Measurements from ENCODE around the gene WBP11. TPM values are rescaled to one million over a fixed set of nuclear protein-coding genes. Genes with fewer than 3 reads are reported as not detected.
"Not testable (repeated sequence)": the region's sequence is repeated elsewhere in the genome, so short reads cannot be mapped to it uniquely, and the experiment has no call there.

The WBP11 gene
- total and polyA plus RNA-seq, 4 donors = 9.9 to 16.6 (median 12.2) TPM

DNA sequence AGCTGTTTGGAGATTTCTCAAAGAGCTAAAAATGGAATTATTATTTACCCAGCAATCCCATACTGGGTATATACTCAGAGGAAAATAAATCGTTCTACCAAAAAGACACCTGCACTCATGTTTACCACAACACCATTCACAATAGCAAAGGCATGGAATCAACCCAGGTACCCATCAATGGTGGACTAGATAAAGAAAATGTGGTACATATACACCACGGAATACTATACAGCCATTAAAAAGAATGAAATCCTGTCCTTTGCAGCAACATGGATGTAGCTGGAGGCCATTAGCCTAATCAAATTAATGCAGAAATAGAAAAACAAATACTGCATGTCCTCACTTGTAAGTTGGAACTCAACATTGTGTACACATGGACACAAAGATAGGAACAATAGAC, 37.9 kb downstream of the WBP11 start:
- no peak overlapping the region for H3K4me3 ChIP-seq (ENCODE audit: low read depth in 1 of 3, low read length in 3 of 3)
- H3K4me1 ChIP-seq (ENCODE audit: control insufficient read depth in 4 of 4, insufficient read depth in 4 of 4, low read length in 3 of 4) = peaks cover 3 to 15% (median 8%) of the 10 kb centered on the region in 4 donors
- DNase-seq (ENCODE audit: low spot score) = no peak
- TF ChIP-seq RXRA (IDR thresholded peaks at IDR 0.05) (no peak), EGR1 (IDR thresholded peaks at IDR 0.05; ENCODE audit: low read depth in 2 of 2) (no peak), HNF4G (IDR thresholded peaks at IDR 0.05) (no peak), JUND (IDR thresholded peaks at IDR 0.05) (no peak), TAF1 (conservative IDR thresholded peaks at IDR 0.05) (no peak)
- TF ChIP-seq, protein P1, sequence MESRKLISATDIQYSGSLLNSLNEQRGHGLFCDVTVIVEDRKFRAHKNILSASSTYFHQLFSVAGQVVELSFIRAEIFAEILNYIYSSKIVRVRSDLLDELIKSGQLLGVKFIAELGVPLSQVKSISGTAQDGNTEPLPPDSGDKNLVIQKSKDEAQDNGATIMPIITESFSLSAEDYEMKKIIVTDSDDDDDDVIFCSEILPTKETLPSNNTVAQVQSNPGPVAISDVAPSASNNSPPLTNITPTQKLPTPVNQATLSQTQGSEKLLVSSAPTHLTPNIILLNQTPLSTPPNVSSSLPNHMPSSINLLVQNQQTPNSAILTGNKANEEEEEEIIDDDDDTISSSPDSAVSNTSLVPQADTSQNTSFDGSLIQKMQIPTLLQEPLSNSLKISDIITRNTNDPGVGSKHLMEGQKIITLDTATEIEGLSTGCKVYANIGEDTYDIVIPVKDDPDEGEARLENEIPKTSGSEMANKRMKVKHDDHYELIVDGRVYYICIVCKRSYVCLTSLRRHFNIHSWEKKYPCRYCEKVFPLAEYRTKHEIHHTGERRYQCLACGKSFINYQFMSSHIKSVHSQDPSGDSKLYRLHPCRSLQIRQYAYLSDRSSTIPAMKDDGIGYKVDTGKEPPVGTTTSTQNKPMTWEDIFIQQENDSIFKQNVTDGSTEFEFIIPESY (IDR thresholded peaks at IDR 0.05) = no peak
- H3K9ac ChIP-seq (ENCODE audit: low read depth in 1 of 2, low read length in 2 of 2) = no peak overlapping the region
- WGBS = 97% methylated on average over 2 of the region's 2 CpGs
- H3K27me3 ChIP-seq (ENCODE audit: control insufficient read depth in 4 of 4, insufficient read depth in 4 of 4, low read length in 3 of 4) = no peaks in the 10 kb centered on the region
- no peaks in the 10 kb centered on the region for H3K9me3 ChIP-seq (ENCODE audit: control insufficient read depth in 4 of 4, low read length in 3 of 4)
- no peak overlapping the region for H3K27ac ChIP-seq (ENCODE audit: low read depth in 1 of 2, low read length in 2 of 2)
- peaks cover 0 to 2% (median 0%) of the 10 kb centered on the region in 4 donors for H3K36me3 ChIP-seq (ENCODE audit: control insufficient read depth in 4 of 4, insufficient read depth in 3 of 4, low read depth in 1 of 4, low read length in 3 of 4)

DNA sequence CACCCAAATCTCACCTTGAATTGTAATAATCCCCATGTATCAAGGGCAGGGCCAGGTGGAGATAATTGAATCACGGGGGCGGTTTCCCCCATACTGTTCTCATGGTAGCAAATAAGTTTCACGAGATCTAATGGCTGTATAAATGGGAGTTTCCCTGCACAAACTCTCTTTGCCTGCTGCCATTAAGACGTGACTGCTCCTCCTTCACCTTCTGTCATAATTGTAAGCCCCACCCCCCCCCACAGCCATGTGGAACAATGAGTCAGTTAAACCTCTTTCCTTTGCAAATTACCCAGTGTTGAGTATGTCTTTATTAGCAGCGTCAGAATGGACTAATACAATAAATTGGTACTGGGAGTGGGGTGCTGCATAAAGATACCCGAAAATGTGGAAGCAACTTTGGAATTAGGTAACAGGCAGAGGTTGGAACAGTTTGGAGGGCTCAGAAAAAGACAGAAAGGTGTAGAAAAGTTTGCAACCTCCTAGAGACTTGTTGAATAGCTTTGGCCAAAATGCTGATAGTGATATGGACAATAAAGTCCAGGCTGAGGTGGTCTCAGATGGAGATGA, 43.5 kb downstream of the WBP11 start:
- H3K9me3 ChIP-seq (ENCODE audit: control insufficient read depth in 4 of 4, low read length in 3 of 4); H3K4me1 ChIP-seq (ENCODE audit: control insufficient read depth in 4 of 4, insufficient read depth in 4 of 4, low read length in 3 of 4); H3K27me3 ChIP-seq (ENCODE audit: control insufficient read depth in 4 of 4, insufficient read depth in 4 of 4, low read length in 3 of 4); H3K4me3 ChIP-seq (ENCODE audit: low read depth in 1 of 3, low read length in 3 of 3); DNase-seq (ENCODE audit: low spot score); H3K27ac ChIP-seq (ENCODE audit: low read depth in 1 of 2, low read length in 2 of 2); H3K36me3 ChIP-seq (ENCODE audit: control insufficient read depth in 4 of 4, insufficient read depth in 3 of 4, low read depth in 1 of 4, low read length in 3 of 4); H3K9ac ChIP-seq (ENCODE audit: low read depth in 1 of 2, low read length in 2 of 2): not testable (repeated sequence)
- 94% methylated on average over 6 of the region's 6 CpGs for WGBS

DNA sequence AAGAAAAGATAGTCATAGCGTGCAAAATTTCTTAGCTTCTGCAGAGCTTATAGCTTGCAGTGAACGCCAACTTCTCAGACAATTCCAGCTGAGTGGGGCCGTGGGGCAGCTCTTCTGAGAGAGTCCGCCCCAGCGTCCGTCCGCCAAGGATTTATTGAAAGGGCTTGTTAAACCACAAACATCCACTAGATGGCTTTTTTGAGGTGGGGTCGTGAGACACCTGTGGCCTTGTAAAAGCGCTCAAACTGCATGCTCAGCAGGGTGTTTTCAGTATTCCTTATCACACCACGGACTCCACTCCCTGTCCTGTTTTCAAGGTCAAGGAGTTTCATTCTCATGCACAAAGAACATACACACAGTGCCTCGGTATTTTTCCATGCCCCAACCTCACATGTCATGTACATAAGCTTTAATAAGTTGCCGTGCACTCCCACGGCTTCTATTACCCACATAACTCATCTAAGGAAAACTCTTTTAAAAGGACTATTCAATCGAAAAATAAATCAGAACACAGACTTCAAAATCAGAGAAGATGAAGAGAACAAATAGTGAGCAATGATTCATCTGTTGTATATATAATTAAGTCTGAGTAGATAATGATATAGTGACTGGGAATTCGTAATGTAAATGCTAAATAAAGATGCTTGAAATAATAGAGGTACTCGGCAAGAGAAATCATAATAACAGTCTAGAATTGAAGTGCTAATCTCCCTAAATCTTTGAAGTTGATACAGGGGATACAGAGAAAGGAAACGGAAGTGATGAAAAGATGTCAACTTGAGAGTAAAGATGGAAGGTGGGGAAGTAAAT, 46.7 kb downstream of the WBP11 start:
- no peaks in the 10 kb centered on the region for H3K9me3 ChIP-seq (ENCODE audit: control insufficient read depth in 4 of 4, low read length in 3 of 4)
- no peak for DNase-seq (ENCODE audit: low spot score)
- TF ChIP-seq, protein P2, sequence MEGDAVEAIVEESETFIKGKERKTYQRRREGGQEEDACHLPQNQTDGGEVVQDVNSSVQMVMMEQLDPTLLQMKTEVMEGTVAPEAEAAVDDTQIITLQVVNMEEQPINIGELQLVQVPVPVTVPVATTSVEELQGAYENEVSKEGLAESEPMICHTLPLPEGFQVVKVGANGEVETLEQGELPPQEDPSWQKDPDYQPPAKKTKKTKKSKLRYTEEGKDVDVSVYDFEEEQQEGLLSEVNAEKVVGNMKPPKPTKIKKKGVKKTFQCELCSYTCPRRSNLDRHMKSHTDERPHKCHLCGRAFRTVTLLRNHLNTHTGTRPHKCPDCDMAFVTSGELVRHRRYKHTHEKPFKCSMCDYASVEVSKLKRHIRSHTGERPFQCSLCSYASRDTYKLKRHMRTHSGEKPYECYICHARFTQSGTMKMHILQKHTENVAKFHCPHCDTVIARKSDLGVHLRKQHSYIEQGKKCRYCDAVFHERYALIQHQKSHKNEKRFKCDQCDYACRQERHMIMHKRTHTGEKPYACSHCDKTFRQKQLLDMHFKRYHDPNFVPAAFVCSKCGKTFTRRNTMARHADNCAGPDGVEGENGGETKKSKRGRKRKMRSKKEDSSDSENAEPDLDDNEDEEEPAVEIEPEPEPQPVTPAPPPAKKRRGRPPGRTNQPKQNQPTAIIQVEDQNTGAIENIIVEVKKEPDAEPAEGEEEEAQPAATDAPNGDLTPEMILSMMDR (IDR thresholded peaks at IDR 0.05; ENCODE audit: low read depth, low read length, missing input control) = peak; percentile 30
- TF ChIP-seq RAD21 (IDR thresholded peaks at IDR 0.05) = peak in 1 of 2 donors; percentile 66
- no peak for TF ChIP-seq EGR1 (IDR thresholded peaks at IDR 0.05; ENCODE audit: low read depth in 2 of 2)
- no peaks in the 10 kb centered on the region for H3K4me1 ChIP-seq (ENCODE audit: control insufficient read depth in 4 of 4, insufficient read depth in 4 of 4, low read length in 3 of 4)
- H3K36me3 ChIP-seq (ENCODE audit: control insufficient read depth in 4 of 4, insufficient read depth in 3 of 4, low read depth in 1 of 4, low read length in 3 of 4) = no peaks in the 10 kb centered on the region
- WGBS = 57% methylated on average over 17 of the region's 17 CpGs
- no peaks in the 10 kb centered on the region for H3K27me3 ChIP-seq (ENCODE audit: control insufficient read depth in 4 of 4, insufficient read depth in 4 of 4, low read length in 3 of 4)
- H3K4me3 ChIP-seq (ENCODE audit: low read depth in 1 of 3, low read length in 3 of 3) = no peak overlapping the region
- H3K27ac ChIP-seq (ENCODE audit: low read depth in 1 of 2, low read length in 2 of 2) = no peak overlapping the region
- H3K9ac ChIP-seq (ENCODE audit: low read depth in 1 of 2, low read length in 2 of 2) = no peak overlapping the region
